ENCODE results near the gene ZNF474. TPM values are rescaled to one million over a fixed set of nuclear protein-coding genes. Genes with fewer than 3 reads are reported as not detected.

Gene ZNF474
- total RNA-seq, 2 donors from 2014 or later = 1.7 TPM; not detected in 1

DNA sequence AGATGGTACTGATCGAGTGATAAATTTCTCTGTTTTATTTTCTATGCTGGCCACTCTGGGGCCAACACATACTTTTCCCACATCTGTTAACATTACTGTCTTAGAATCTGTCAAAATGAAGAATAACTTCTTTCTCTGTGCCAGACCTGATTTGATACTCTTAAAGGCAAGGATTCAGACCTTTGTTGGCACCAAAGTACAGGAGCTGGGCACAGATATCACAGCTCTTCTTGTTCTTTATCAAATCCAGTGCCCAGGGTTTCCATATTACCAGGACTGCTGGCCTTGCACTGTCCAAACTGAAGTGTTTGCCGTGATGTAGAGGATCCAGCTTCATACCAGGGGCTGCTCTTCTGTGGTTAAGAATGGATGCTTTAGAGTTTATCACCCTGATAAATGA is 20.9 kb downstream of the ZNF474 start:
- H3K27me3 ChIP-seq (replicated peaks; ENCODE audit: insufficient read depth) = no peaks in the 10 kb centered on the region
- intact Hi-C loops (cut with DNase I) = loop anchor here (10.0 kb wide), 1 partner anchor 185 kb away; the partner anchor contains the start of gene SRFBP1
- no peaks in the 10 kb centered on the region for H3K4me1 ChIP-seq (replicated peaks)
- H3K9me3 ChIP-seq = no peaks in the 10 kb centered on the region
- no peak for DNase-seq (ENCODE audit: low spot score)
- H3K4me3 ChIP-seq = no peak overlapping the region
- H3K36me3 ChIP-seq = no peaks in the 10 kb centered on the region
- no peak overlapping the region for H3K27ac ChIP-seq
- WGBS = 59% methylated on average over 2 of the region's 2 CpGs
- TF ChIP-seq POLR2A (IDR thresholded peaks at IDR 0.05) (no peak), POLR2AphosphoS5 (IDR thresholded peaks at IDR 0.05) (no peak)
- TF ChIP-seq, protein P1, sequence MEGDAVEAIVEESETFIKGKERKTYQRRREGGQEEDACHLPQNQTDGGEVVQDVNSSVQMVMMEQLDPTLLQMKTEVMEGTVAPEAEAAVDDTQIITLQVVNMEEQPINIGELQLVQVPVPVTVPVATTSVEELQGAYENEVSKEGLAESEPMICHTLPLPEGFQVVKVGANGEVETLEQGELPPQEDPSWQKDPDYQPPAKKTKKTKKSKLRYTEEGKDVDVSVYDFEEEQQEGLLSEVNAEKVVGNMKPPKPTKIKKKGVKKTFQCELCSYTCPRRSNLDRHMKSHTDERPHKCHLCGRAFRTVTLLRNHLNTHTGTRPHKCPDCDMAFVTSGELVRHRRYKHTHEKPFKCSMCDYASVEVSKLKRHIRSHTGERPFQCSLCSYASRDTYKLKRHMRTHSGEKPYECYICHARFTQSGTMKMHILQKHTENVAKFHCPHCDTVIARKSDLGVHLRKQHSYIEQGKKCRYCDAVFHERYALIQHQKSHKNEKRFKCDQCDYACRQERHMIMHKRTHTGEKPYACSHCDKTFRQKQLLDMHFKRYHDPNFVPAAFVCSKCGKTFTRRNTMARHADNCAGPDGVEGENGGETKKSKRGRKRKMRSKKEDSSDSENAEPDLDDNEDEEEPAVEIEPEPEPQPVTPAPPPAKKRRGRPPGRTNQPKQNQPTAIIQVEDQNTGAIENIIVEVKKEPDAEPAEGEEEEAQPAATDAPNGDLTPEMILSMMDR (IDR thresholded peaks at IDR 0.05) = no peak

DNA sequence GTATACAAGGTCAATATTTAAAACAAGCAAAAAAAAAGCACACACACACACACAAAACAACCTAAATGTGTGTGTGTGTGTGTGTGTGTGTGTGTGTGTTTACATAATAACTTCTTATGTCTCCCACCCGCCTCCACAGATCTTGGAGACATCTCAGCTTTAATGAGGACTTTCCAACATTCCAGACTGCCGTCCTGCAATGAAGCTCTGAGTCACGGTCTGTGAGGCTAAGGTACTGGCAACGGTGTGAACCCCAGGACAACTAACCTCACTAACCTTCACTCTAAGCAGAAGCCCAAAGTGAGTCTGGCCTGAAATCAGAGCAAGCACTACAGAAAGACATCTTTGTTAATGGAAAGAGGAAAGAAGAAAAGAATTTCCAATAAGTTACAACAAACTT is 22.3 kb downstream of the ZNF474 start:
- H3K27ac ChIP-seq = no peak overlapping the region
- TF ChIP-seq POLR2A (IDR thresholded peaks at IDR 0.05) (no peak), POLR2AphosphoS5 (IDR thresholded peaks at IDR 0.05) (no peak)
- TF ChIP-seq, protein P1 (IDR thresholded peaks at IDR 0.05) = no peak
- intact Hi-C loops (cut with DNase I) = loop anchor here (10.0 kb wide), 1 partner anchor 187 kb away; the partner anchor contains the start of gene SRFBP1

DNA sequence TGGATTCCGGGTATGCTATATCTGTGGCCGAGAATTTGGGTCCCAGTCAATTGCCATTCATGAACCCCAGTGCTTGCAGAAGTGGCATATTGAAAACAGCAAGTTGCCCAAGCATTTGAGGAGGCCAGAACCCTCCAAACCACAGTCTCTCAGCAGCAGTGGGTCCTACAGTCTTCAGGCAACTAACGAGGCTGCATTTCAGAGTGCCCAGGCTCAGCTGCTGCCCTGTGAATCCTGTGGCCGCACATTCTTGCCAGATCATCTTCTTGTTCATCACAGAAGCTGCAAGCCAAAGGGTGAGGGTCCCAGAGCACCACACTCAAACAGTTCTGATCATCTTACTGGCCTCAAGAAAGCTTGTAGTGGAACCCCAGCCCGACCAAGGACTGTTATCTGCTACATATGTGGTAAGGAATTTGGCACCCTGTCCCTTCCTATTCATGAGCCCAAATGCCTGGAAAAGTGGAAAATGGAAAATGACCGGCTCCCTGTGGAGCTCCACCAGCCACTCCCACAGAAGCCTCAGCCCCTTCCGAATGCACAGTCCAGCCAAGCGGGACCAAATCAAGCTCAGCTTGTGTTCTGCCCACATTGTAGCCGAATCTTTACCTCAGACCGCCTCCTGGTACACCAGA is 23.0 kb downstream of the ZNF474 start:
- DNase-seq (ENCODE audit: low spot score) = no peak
- no peaks in the 10 kb centered on the region for H3K36me3 ChIP-seq
- H3K9me3 ChIP-seq = no peaks in the 10 kb centered on the region
- TF ChIP-seq, protein P1 (IDR thresholded peaks at IDR 0.05) = no peak
- TF ChIP-seq POLR2A (IDR thresholded peaks at IDR 0.05) (no peak), POLR2AphosphoS5 (IDR thresholded peaks at IDR 0.05) (no peak)
- no peaks in the 10 kb centered on the region for H3K4me1 ChIP-seq (replicated peaks)
- no peak overlapping the region for H3K4me3 ChIP-seq
- 87% methylated on average over 10 of the region's 10 CpGs for WGBS
- H3K27ac ChIP-seq = no peak overlapping the region
- intact Hi-C loops (cut with DNase I) = loop anchor here (10.0 kb wide), 1 partner anchor 188 kb away; the partner anchor contains the start of gene SRFBP1
- H3K27me3 ChIP-seq (replicated peaks; ENCODE audit: insufficient read depth) = no peaks in the 10 kb centered on the region

More for the DNA sequence above, 22.3 kb downstream of the ZNF474 start:
- WGBS = 40% methylated on average over 4 of the region's 4 CpGs
- H3K4me1 ChIP-seq (replicated peaks) = no peaks in the 10 kb centered on the region
- H3K27me3 ChIP-seq (replicated peaks; ENCODE audit: insufficient read depth) = no peaks in the 10 kb centered on the region
- DNase-seq (ENCODE audit: low spot score) = no peak
- no peaks in the 10 kb centered on the region for H3K9me3 ChIP-seq
- no peak overlapping the region for H3K4me3 ChIP-seq
- H3K36me3 ChIP-seq = no peaks in the 10 kb centered on the region

DNA sequence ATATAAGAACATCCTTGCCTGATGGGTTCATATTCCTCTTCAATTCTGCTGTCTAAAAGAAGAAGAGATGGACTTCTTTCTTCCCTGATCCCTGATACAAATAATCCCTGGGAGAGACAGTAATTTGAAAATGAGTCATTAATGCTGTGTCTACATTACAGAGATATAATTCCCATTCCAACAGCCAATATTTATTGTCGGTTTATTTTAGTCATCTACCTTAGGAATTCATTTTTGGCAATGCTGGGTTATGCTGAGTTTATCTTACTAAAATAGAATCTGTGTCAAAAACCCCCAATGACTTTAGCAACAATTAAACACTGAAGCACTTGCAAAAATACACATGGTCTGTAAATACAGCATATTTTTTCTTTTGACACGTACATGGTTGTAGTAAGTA is 23.9 kb downstream of the ZNF474 start:
- no peak for TF ChIP-seq POLR2A (IDR thresholded peaks at IDR 0.05)
- TF ChIP-seq POLR2AphosphoS5 (IDR thresholded peaks at IDR 0.05) = no peak
- TF ChIP-seq, protein P1 (IDR thresholded peaks at IDR 0.05) = no peak
- no peak overlapping the region for H3K4me3 ChIP-seq

DNA sequence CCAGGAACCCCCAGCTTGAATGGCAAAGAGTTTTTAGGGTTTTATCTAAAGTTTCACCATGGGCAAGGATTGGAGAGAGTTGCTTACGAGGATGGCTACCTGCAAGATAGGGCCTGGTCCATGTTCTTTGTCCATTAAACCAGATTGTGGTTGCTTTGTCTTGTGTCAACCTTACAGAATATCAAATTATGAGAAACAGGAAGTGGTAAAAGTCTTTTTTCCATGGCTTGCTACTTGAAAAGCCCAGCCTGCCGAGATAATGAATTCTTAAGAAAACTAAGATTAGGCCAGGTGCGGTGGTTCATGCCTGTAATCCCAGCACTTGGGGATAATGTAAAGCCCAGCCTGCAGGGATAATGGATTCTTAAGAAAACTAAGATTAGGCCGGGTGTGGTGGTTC is 24.4 kb downstream of the ZNF474 start:
- Histone ChIP-seq H3K9me3 (no peaks in the 10 kb centered on the region), H3K36me3 (no peaks in the 10 kb centered on the region), H3K4me1 (replicated peaks) (no peaks in the 10 kb centered on the region), H3K27ac (no peak overlapping the region), H3K27me3 (replicated peaks; ENCODE audit: insufficient read depth) (no peaks in the 10 kb centered on the region), H3K4me3 (no peak overlapping the region)
- whole genome bisulfite sequencing = 89% methylated on average over 4 of the region's 4 CpGs
- intact Hi-C loops (cut with DNase I) = loop anchor here (10.0 kb wide), 1 partner anchor 189 kb away; the partner anchor contains the start of gene SRFBP1
- TF ChIP-seq, protein P1 (IDR thresholded peaks at IDR 0.05) = no peak
- TF ChIP-seq POLR2A (IDR thresholded peaks at IDR 0.05) (no peak), POLR2AphosphoS5 (IDR thresholded peaks at IDR 0.05) (no peak)
- no peak for DNase-seq (ENCODE audit: low spot score)

More for the DNA sequence above, 23.9 kb downstream of the ZNF474 start:
- no peak for DNase-seq (ENCODE audit: low spot score)
- intact Hi-C loops (cut with DNase I) = loop anchor here (10.0 kb wide), 1 partner anchor 188 kb away; the partner anchor contains the start of gene SRFBP1
- Histone ChIP-seq H3K4me1 (replicated peaks) (no peaks in the 10 kb centered on the region), H3K36me3 (no peaks in the 10 kb centered on the region), H3K27ac (no peak overlapping the region), H3K27me3 (replicated peaks; ENCODE audit: insufficient read depth) (no peaks in the 10 kb centered on the region), H3K9me3 (no peaks in the 10 kb centered on the region)
- 54% methylated on average over 2 of the region's 2 CpGs for whole genome bisulfite sequencing

All from prostate gland (tissue), 2 donors.